Thyroid gland (tissue), 4 donors: ENCODE measurements around the gene SAMD14. TPM values are rescaled to one million over a fixed set of nuclear protein-coding genes. Genes with fewer than 3 reads are reported as not detected.
A peak's percentile ranks its signal among the peaks of the same experiment; 100 is the strongest.

Experiments
- DNase-seq, 2 donors: peaks; one replicate each; pipeline ENCODE4 v3.0.0-alpha.2; 2019
- H3K27ac ChIP-seq, 3 donors: fragments of 200-600 bp; sonication (generic); 1 replicate in 2 of 3; 2 replicates in 1 of 3; pipeline ENCODE4 v1.5.1; 2016 to 2019; ENCODE audit warnings: mild to moderate bottlenecking in 1 of 3, moderate library complexity in 1 of 3
- H3K27me3 ChIP-seq: fragments of 200-600 bp; sonication (generic); one replicate; pipeline ENCODE4 v1.5.1; 2019
- H3K36me3 ChIP-seq, 2 donors: fragments of 200-600 bp; sonication (generic); one replicate each; pipeline ENCODE4 v1.5.1; 2016 to 2019
- H3K4me1 ChIP-seq, 2 donors: fragments of 200-600 bp; sonication (generic); one replicate each; pipeline ENCODE4 v1.5.1; 2017 to 2019
- H3K4me3 ChIP-seq, 3 donors: fragments of 200-600 bp; sonication (generic); replicated peaks in 1 of 3; 1 replicate in 2 of 3; 2 replicates in 1 of 3; pipeline ENCODE4 v1.5.1; 2016; ENCODE audit warnings: mild to moderate bottlenecking in 1 of 3
- H3K9me3 ChIP-seq: fragments of 200-600 bp; sonication (generic); one replicate; pipeline ENCODE4 v1.5.1; 2017
- CTCF ChIP-seq, 6 experiments: fragments of 200-600 bp in 3 of 6; fragments of 450-650 bp in 3 of 6; sonication (generic) in 3 of 6; IDR thresholded peaks; one replicate each; pipeline ENCODE4 v1.5.1; 2016 to 2019; ENCODE audit warnings: antibody characterized with exemption in 6 of 6, mild to moderate bottlenecking in 2 of 6, inconsistent platforms in 1 of 6, moderate library complexity in 1 of 6
- POLR2A ChIP-seq, 2 donors: fragments of 450-650 bp; IDR thresholded peaks; one replicate each; pipeline ENCODE4 v1.6.1; 2017; ENCODE audit warnings: antibody characterized with exemption in 2 of 2, mild to moderate bottlenecking in 2 of 2, moderate library complexity in 1 of 2
- WGBS, 2 donors: methylation state at CpG; one replicate each; pipeline ENCODE4 v1.1.5; 2017; 5-methylcytosine and 5-hydroxymethylcytosine counted together
- intact Hi-C: fragments of 100-400 bp; cut with DNase I; formaldehyde crosslinking; loops from one replicate; pipeline ENCODE4 v1.15.1; 2023
- total RNA-seq, 4 donors: library from RNA; depleted of rRNA; stranded (reverse); fragments of >200 nt; gene quantifications; one replicate each; pipeline ENCODE4 v1.2.3, GENCODE V29; 2016

The SAMD14 gene
- total RNA-seq, 4 donors from 2014 or later: 0.24 to 0.81 (median 0.58) TPM

GRCh38 chr17:50113624-50114320 is 16.2 kb downstream of the SAMD14 start:
- 71 to 76% methylated on average over 6 to 7 of the region's 7 CpGs for WGBS, 2 donors
- H3K4me3 ChIP-seq: no peak overlapping the region
- no peak overlapping the region for H3K27ac ChIP-seq
- intact Hi-C loops: loop anchor here (5.0 to 10.0 kb wide), 2 partner anchors 34 to 181 kb away; no protein-coding TSS in a partner anchor
- peaks cover 7 to 9% of the 10 kb centered on the region in 2 donors for H3K36me3 ChIP-seq
- no peak for DNase-seq
- no peaks in the 10 kb centered on the region for H3K9me3 ChIP-seq
- H3K4me1 ChIP-seq: peaks cover 7 to 25% of the 10 kb centered on the region in 2 donors
- no peaks in the 10 kb centered on the region for H3K27me3 ChIP-seq
- TF ChIP-seq CTCF (IDR thresholded peaks at IDR 0.05): no peak
- no peak for TF ChIP-seq POLR2A (IDR thresholded peaks at IDR 0.05)

- WGBS, 2 donors: 73 to 88% methylated on average over 15 to 16 of the region's 17 CpGs
- no peak for DNase-seq
- no peaks in the 10 kb centered on the region for H3K9me3 ChIP-seq
- intact Hi-C loops: loop anchor here (5.0 to 10.0 kb wide), 2 partner anchors 35 to 182 kb away; no protein-coding TSS in a partner anchor
- H3K36me3 ChIP-seq: peaks cover 17 to 18% of the 10 kb centered on the region in 2 donors
- peak overlapping the region in 1 of 3 donors; percentile 62 for H3K27ac ChIP-seq
- TF ChIP-seq POLR2A (IDR thresholded peaks at IDR 0.05): no peak
- no peak for TF ChIP-seq CTCF (IDR thresholded peaks at IDR 0.05)
- no peak overlapping the region for H3K4me3 ChIP-seq
- H3K27me3 ChIP-seq: no peaks in the 10 kb centered on the region
- peaks cover 7 to 25% of the 10 kb centered on the region in 2 donors for H3K4me1 ChIP-seq
These were observed 17.3 kb downstream of the SAMD14 start for GRCh38 chr17:50112694-50113093.

GRCh38 chr17:50111673-50112655 is 18.0 kb downstream of the SAMD14 start:
- Histone ChIP-seq H3K27ac (peak overlapping the region; percentile 49 to 64 (median 62)), H3K4me3 (no peak overlapping the region), H3K9me3 (no peaks in the 10 kb centered on the region), H3K27me3 (no peaks in the 10 kb centered on the region), H3K36me3 (peaks cover 18 to 25% of the 10 kb centered on the region in 2 donors), H3K4me1 (peaks cover 0 to 18% of the 10 kb centered on the region in 2 donors)
- intact Hi-C loops: loop anchor here (5.0 to 10.0 kb wide), 2 partner anchors 35 to 183 kb away; no protein-coding TSS in a partner anchor
- 56 to 59% methylated on average over 7 to 10 of the region's 14 CpGs for WGBS, 2 donors
- peak; percentile 30 to 41 for DNase-seq
- no peak for TF ChIP-seq POLR2A (IDR thresholded peaks at IDR 0.05)
- TF ChIP-seq CTCF (IDR thresholded peaks at IDR 0.05): no peak

- intact Hi-C loops: loop anchor here (5.0 to 10.0 kb wide), 2 partner anchors 37 to 184 kb away; no protein-coding TSS in a partner anchor
- Histone ChIP-seq H3K27me3 (no peaks in the 10 kb centered on the region), H3K4me3 (no peak overlapping the region), H3K27ac (peak overlapping the region in 1 of 3 donors; percentile 62), H3K9me3 (no peaks in the 10 kb centered on the region), H3K4me1 (peaks cover 0 to 15% of the 10 kb centered on the region in 2 donors), H3K36me3 (peaks cover 26 to 36% of the 10 kb centered on the region in 2 donors)
- no peak for TF ChIP-seq POLR2A (IDR thresholded peaks at IDR 0.05)
- no peak for TF ChIP-seq CTCF (IDR thresholded peaks at IDR 0.05)
- WGBS, 2 donors: 79 to 81% methylated on average over 15 to 19 of the region's 19 CpGs
- DNase-seq: no peak
These were observed 19.2 kb downstream of the SAMD14 start for GRCh38 chr17:50110591-50111349.
